ENCODE results near the gene RANBP3.
A peak's percentile ranks its signal among the peaks of the same experiment; 100 is the strongest.

Gene RANBP3

GRCh38 chr19:5985098-5985783 lies 7.3 kb upstream of the RANBP3 start:
- no peak for DNase-seq

DNA sequence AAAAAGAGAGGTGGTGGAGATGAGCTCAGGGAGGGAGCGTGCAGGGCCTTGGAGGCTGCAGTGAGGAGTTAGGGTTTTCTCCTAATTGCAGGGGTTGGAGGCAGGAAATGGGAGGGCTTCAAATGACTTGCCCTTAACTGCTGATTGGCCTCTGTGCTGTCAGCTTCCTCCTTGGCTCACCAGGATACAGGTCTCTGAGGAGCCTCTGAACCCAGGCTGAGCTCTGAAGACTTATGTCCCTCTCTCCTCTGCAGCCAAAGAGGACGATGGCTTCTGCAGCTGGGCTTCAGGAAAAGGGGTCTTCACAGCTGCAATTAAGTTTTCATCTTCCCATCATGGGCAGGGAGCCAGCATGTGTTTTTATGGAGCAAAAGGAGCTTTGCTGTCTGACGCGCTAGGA lies 6.7 kb upstream of the RANBP3 start:
- no peak for DNase-seq

GRCh38 chr19:5983367-5983955 lies 5.5 kb upstream of the RANBP3 start:
- no peak for DNase-seq

DNA sequence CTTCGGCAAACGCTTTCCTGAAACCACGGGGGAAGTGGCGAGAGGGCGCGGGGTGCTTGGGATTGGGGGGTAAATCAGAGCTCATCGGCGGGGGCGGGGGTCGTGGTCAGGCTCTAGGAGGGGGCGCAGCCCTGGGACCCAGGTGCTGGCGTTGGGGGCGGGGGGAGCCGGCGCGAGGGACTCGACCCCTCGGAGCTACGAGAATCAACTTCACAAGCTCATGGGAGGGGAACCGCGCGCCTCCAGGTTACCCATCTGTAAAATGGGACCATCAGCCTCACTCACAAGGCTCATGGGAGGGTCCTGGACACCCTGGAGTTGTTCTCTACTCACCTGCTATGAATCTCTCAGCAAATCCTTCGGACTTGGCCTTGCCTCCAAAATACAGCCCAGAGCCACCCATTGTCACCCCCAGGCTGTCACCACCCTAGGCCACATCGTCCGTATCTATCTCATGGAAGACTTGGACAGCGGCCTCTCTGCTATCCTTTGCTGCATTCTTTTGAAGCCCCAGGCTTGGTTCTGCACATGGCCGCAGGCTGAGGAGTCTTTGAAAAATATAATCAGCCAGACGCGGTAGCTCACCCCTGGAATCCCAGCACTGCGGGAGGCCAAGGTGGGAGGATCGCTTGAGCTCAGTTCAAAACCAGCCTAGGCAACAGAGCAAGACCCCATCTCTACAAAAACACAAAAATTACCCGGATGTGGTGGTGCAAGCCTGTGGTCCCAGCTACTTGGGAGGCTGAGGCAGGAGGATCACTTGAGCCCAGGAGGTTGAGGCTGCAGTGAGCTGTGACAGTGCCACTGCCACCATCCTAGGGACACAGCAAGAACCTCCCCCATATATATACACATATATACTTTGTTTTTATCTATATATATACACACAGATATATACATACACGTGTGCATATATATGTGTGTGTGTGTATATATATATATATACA lies 939 bp upstream of the RANBP3 start:
- DNase-seq, result no peak

GRCh38 chr19:5977222-5977784 lies 637 bp downstream of the RANBP3 start:
- DNase-seq, result no peak

- DNase-seq, result no peak
Measured at GRCh38 chr19:5976768-5977167, 1.2 kb downstream of the RANBP3 start.

DNA sequence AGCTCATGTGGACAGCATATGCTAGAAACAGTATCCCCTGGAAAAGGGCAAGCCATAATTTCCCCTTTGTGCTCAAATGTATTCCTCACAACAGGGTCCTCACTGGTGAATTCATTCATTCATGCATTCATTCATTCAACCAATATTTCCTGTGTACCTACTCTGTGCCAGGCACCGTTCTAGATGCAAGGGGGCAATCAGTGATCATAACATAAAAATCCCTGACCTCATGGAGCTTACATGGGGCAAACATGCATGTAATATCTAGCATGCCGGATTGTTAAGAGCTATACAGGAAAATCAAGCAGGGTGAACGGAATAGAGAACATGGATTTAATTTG lies 2.6 kb downstream of the RANBP3 start:
- no peak for DNase-seq

GRCh38 chr19:5974721-5975387 lies 3.1 kb downstream of the RANBP3 start:
- DNase-seq, result no peak

DNA sequence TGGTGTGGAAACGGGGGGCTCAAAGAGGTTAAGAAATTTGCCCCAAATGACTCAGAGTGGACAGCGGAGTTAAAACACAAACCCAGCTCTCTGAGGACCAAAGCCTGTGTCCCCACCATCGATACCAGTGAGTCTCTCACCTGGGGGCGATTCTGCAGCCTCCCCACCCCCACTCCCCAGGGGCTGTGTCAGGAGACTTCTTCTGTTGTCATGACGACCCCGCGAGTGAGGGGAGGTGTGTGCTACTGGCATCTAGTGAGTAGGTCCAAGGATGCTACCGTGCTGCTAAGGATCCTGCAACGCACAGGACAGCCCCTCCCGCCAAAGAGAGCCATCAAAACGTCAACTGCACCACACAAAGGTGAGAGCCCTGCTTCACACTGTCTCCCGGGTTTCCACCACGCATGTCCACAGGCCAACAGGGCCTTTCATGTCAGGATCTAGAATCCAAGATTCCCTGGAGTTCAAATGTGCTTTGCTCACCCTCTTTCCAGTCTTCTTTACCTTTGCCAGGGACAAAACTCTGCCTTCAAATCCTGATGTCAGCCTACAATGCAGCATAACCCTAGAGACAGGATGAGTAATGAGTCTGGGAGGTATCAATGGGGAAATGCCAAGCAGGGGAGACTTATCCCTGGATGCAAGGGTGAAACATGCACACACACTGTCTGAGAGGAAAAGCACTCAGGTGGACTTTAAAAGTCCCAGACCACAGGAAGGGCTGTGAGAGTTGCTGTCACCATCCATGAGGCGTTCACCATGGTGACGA lies 3.9 kb downstream of the RANBP3 start:
- DNase-seq, result no peak

DNA sequence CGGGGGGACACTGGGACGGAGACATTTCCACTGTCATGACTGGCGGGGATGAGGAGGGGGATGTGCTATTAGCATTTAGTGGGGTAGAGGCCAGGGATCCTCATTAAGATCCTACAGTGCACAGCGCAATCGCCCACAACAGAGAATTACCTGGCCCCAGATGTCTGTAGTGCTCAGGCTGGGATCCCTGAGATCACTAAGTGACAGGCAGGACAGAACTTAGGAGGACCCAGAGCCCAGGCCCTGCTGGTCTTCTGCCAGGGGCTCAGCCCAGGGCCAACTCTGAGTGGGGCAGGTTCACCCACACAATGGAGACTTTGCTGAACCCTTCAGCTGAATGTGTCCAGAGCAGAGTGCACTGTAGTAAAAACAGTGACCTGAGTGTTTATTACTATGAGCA lies 4.6 kb downstream of the RANBP3 start:
- no peak for DNase-seq

DNA sequence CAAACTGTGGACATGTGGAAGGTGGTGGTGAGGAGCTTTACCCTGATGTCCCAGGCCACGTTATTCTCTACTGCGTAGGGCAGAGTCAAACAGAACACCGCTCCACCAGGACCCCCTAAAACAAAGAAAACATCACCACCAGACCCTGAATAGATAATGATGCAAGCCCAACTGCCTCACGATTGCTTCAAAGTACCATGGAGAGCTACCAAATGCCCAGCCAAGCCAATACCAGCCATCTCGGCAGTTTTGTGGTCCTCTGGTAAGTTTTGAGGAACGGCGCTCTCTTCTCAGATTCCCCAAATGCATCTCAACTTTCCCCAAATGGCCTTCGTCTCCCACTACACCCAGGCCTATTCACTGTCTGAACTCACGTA lies 5.6 kb downstream of the RANBP3 start:
- no peak for DNase-seq

GRCh38 chr19:5971714-5972354 lies 6.1 kb downstream of the RANBP3 start:
- DNase-seq, result no peak

GRCh38 chr19:5969476-5969875 lies 8.5 kb downstream of the RANBP3 start:
- DNase-seq, result no peak

DNA sequence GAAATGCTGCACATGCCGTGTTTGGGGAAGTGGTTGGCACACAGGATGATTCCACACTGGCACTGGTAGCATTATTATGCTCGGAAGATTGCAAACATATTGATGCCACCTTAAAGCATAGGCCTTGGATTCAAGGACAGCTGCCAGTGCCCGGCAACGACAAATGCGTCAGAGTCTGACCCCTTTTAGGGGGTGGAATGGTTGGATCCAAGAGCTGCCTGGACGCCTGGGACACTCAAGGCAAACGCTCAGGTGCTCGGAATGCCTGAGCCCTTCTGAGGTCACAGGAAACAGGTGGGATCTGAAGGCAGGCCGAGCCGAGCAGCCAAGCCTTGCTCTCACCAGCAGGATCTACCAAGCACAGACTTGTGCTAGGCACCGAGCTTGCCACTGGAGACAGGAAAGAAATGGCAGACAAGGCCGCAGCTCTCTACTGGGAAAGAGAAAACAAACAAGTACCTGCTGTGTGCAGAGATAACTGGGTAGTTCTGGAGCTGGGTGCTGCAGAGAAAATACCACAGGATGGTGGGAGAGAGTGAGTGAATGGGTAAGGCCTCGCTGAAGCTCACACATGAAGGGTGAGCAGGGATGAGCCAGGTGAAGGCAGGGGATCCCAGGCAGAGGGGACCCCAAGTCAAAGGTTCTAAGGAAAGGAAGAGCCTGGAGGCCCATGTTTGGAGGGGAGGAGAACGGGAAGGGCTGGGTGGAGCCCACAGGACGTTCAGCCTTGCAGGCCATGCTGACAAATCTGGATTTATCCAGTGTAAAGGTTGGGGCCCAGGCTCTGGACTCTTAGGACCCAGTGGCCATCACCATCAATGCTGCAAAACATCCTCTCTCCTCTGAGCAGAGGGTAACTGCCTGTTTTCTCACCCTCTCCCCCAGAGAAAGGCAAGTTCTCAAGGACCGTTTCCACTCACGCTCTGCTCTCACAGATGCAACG lies 9.2 kb downstream of the RANBP3 start:
- no peak for DNase-seq

- DNase-seq, result peak; percentile 34
Measured at GRCh38 chr19:5967994-5968430, 9.9 kb downstream of the RANBP3 start.

DNA sequence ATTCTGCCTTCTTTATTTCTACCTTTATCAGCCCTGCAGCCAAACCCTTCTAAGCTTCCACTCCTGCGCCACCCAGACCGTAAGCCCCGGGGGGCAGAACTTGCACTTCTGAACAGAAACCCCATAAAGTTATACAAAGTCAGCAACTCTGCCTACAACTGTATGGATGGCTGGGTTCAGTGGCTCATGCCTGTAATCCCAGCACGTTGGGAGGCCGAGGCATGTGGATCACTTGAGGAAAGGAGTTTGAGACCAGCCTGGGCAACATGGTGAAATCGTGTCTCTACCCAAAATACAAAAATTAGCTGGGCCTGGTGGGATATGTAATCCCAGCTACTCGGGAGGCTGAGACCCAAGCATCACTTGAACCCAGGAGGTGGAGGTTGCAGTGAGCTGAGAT lies 10.4 kb downstream of the RANBP3 start:
- no peak for DNase-seq

- DNase-seq, result no peak
Measured at GRCh38 chr19:5966941-5967340, 11.0 kb downstream of the RANBP3 start.

GRCh38 chr19:5966215-5966614 lies 11.7 kb downstream of the RANBP3 start:
- no peak for DNase-seq

DNA sequence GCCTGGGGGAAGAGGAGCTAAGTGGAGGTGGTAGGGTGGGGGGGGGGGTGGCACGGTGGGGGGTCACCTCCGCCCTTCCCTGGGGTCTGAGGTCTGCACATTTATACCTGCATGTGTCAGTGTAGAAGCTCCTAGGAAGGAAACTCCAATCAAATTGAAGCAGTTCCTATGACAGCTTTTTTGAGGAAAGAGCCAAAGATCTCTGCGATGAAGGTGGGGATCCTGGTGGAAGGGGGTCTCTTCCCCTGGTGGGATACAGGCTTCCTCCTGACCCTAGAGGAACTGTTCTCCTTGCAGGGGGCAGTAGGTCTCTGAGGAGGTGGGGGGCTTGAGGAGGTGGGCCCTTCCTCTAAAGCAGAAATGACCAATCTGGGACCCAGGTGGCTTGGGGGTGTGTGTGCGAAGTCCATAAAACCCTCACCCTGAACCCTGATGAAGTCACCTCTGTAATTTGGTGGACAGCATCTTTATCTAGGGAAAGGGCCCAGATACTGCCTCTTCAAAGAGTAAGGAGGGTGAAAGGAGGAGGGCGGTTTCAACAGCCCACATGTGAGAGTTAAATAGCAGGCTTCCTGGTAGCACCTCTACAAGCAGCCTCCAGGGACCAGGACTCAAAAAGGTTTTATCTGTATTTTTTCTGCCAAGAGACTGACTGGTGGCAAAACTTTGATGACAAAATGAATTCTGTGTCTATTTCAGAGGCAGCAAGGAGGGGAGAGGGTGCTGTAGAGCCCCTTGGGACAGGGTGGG lies 12.9 kb downstream of the RANBP3 start:
- no peak for DNase-seq

DNA sequence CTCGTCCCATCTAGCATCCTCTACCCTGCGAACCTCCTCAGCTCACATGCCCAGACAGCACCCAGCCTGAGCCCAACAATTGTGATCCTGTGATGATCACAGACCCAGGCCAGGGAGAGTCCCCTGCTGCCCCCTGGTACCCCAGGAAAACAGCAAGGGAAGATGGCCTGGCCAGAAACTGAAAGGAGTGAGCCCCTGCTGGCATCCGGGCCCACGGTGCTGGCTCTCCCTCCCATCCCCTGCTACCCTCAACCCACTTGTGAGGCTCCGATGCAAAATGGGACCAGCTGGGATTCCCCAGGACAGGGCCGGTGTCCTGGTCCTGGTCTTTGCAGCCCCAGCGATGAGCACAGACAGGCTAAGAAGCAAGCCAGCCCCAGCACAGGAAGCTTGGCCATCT lies 14.1 kb downstream of the RANBP3 start:
- no peak for DNase-seq
